Measurements from ENCODE around the gene FAM32A. TPM values are rescaled to one million over a fixed set of nuclear protein-coding genes. Genes with fewer than 3 reads are reported as not detected.
A peak's percentile ranks its signal among the peaks of the same experiment; 100 is the strongest.

The FAM32A gene
- polyA plus RNA-seq, 3 donors: 92.2 to 245 (median 219) TPM

GRCh38 chr19:16235811-16236652 is 50.8 kb downstream of the FAM32A start:
- Mint-ChIP-seq H3K36me3 (peaks cover 50 to 61% of the 10 kb centered on the region in 2 donors), H3K4me1 (peaks cover 44% of the 10 kb centered on the region), H3K27me3 (ENCODE audit: low read depth in 3 of 3) (peaks cover 1 to 3% (median 1%) of the 10 kb centered on the region in 3 donors), H3K4me3 (peak overlapping the region in 1 of 2 donors; percentile 77), H3K27ac (peak overlapping the region; percentile 87 to 95 (median 94)), H3K9me3 (peaks cover 0 to 8% (median 4%) of the 10 kb centered on the region in 7 donors)
- H3K4me2 ChIP-seq (replicated peaks; ENCODE audit: extremely low read depth, low read length, poor library complexity, severe bottlenecking): peak overlapping the region; percentile 53
- WGBS (ENCODE audit: insufficient coverage): 86% methylated on average over 16 of the region's 21 CpGs
- no peaks in the 10 kb centered on the region for H3K79me2 ChIP-seq (ENCODE audit: insufficient read depth, low read length)
- H4K20me1 ChIP-seq (ENCODE audit: insufficient read depth, low read length): no peaks in the 10 kb centered on the region
- TF ChIP-seq, protein P1, sequence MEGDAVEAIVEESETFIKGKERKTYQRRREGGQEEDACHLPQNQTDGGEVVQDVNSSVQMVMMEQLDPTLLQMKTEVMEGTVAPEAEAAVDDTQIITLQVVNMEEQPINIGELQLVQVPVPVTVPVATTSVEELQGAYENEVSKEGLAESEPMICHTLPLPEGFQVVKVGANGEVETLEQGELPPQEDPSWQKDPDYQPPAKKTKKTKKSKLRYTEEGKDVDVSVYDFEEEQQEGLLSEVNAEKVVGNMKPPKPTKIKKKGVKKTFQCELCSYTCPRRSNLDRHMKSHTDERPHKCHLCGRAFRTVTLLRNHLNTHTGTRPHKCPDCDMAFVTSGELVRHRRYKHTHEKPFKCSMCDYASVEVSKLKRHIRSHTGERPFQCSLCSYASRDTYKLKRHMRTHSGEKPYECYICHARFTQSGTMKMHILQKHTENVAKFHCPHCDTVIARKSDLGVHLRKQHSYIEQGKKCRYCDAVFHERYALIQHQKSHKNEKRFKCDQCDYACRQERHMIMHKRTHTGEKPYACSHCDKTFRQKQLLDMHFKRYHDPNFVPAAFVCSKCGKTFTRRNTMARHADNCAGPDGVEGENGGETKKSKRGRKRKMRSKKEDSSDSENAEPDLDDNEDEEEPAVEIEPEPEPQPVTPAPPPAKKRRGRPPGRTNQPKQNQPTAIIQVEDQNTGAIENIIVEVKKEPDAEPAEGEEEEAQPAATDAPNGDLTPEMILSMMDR (IDR thresholded peaks at IDR 0.05): no peak
- peaks cover 45 to 49% of the 10 kb centered on the region in 2 donors for H3K36me3 ChIP-seq (replicated peaks in 1 of 2; ENCODE audit: control insufficient read depth in 1 of 2, insufficient read depth in 2 of 2, low read length in 2 of 2)
- intact Hi-C loops (cut with micrococcal nuclease): no loop called here
- H3K4me1 ChIP-seq (ENCODE audit: control insufficient read depth in 1 of 2, insufficient read depth in 2 of 2, low read length in 2 of 2): peaks cover 44% of the 10 kb centered on the region in 2 donors
- no peak overlapping the region for H2AFZ ChIP-seq (ENCODE audit: insufficient read depth, low read depth, low read length, poor library complexity, severe bottlenecking)
- no peaks in the 10 kb centered on the region for H3K27me3 ChIP-seq (ENCODE audit: control insufficient read depth in 2 of 2, insufficient read depth in 2 of 2, low read length in 2 of 2)
- H3K4me3 ChIP-seq (replicated peaks in 1 of 3; ENCODE audit: low read depth in 2 of 3, low read length in 3 of 3): peak overlapping the region in 1 of 3 experiments; percentile 36
- no peak overlapping the region for H3K9ac ChIP-seq (ENCODE audit: insufficient read depth, low read length, poor library complexity, severe bottlenecking)
- peak in 1 of 3 donors; percentile 3 for DNase-seq
- no peaks in the 10 kb centered on the region for H3K9me3 ChIP-seq (replicated peaks in 1 of 2; ENCODE audit: control insufficient read depth in 1 of 2, insufficient read depth in 1 of 2, low read length in 2 of 2)
- peak overlapping the region; percentile 69 to 78 for H3K27ac ChIP-seq (ENCODE audit: low read depth in 1 of 2, low read length in 2 of 2)

Small RNA genes within 50 kb of the gene (small RNA-seq; reads per million reads assigned to genes)
- gene RF00017 (ENCODE audit: insufficient read length, low read depth): not detected

Other genes with a start within 250 kb of the FAM32A start
- not detected for gene OR10H4, start 236.4 kb upstream of the FAM32A start, polyA plus RNA-seq
- 100 to 1,000 TPM; 144 to 170 (median 146) TPM for gene TPM4, start 108.9 kb upstream of the FAM32A start, polyA plus RNA-seq
- 100 to 1,000 TPM; 109 to 124 (median 114) TPM for gene RAB8A, start 73.5 kb upstream of the FAM32A start, polyA plus RNA-seq
- 100 to 1,000 TPM in 1 of 3 donors, 10 to 100 TPM in 2; 13.8 to 106 (median 16.7) TPM for gene HSH2D, start 41.7 kb upstream of the FAM32A start, polyA plus RNA-seq
- not detected for gene CIB3, start 11.9 kb upstream of the FAM32A start, polyA plus RNA-seq
- gene AP1M1, start 12.5 kb downstream of the FAM32A start, polyA plus RNA-seq: 100 to 1,000 TPM; 103 to 134 (median 133) TPM
- gene KLF2, start 139.4 kb downstream of the FAM32A start, polyA plus RNA-seq: 100 to 1,000 TPM in 1 of 3 donors, 10 to 100 TPM in 2; 34.0 to 331 (median 51.4) TPM